GM11168 (cell line): ENCODE results near the gene MGAM2.
"Not testable (repeated sequence)": the region's sequence is repeated elsewhere in the genome, so short reads cannot be mapped to it uniquely, and the experiment has no call there.

Experiments
- in situ Hi-C: fragments of 300-500 bp; cut with MboI; formaldehyde crosslinking; loops from one replicate; pipeline ENCODE4 v1.12.0; 2022; ENCODE audit warnings: low sequenced_read_pairs; ENCODE audit not compliant: unreplicated experiment

The MGAM2 gene

DNA sequence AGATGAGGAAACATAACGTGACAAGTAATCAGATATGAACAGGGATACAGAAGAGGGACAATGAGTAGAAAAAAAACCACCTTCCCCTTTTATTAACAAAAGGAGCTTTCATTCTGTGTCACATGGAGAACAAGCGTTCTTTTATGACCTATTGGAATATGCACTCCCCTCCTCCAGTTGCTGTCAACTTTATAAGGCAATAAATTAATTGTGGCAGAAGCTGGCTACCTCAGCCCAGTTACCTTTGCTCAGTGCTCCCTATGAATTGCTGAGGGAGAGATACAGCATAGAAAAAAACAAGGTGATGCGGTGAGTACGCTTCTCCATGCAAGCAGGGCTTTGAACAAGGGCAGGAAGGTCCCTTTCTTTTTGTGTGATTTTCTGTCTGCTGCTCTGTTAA, at the start of gene MGAM2:
MGAM2 (plus strand) TSS at position 220 of the 400 bp plus-strand sequence. CDS start 5,156 bp downstream, outside the sequence.
- in situ Hi-C loops = no loop called here

DNA sequence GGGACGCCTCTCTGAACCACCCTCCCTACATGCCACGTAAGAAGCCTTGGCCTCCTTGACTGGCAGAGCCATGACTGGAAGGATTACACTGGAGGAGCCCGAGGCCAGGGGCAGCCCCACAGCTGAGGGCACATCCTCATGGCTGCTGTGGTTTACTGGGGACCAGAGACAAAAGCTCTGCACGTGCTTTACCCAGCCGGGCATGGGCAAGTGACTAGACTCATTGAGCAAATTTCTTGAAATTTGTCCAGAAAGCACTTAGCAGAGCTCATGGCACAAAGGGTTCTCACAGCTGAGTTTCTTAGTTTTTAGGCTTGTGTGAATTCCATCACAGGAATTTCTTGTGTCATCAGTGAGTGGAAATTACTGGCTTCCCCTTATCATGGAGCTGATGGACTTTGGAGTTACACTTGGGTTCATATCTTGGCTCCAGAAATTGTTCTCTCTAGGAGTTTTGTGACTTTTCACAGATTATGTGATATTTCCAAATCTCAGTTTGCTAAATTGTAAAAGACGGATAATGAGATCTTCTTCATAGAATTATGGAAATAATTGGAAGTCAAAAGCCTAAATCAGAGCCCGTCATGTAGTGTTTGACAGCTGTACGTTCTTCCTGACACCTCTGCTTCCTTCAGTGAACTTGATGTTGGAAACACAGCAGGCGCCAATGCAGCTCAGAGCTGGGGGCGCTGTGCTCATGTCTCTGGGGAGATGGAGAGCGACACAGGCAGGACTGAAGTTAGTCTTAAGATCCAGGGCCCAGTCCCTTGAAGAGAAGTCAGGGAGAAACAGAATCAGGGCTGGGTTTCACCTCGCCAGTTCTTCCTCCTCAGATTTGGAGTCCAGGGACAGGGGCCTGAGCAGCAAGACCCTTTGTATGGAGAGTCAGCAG, 47.7 kb upstream of the MGAM2 start:
- in situ Hi-C loops = no loop called here

GRCh38 chr7:142066536-142066935, 45.0 kb upstream of the MGAM2 start:
- in situ Hi-C loops = no loop called here

- in situ Hi-C loops = no loop called here
These were observed 33.8 kb upstream of the MGAM2 start for GRCh38 chr7:142077762-142078161.

GRCh38 chr7:142083605-142084004, 27.9 kb upstream of the MGAM2 start:
- in situ Hi-C loops = no loop called here

- in situ Hi-C loops = no loop called here
These were observed 26.1 kb upstream of the MGAM2 start for GRCh38 chr7:142085428-142085827.

DNA sequence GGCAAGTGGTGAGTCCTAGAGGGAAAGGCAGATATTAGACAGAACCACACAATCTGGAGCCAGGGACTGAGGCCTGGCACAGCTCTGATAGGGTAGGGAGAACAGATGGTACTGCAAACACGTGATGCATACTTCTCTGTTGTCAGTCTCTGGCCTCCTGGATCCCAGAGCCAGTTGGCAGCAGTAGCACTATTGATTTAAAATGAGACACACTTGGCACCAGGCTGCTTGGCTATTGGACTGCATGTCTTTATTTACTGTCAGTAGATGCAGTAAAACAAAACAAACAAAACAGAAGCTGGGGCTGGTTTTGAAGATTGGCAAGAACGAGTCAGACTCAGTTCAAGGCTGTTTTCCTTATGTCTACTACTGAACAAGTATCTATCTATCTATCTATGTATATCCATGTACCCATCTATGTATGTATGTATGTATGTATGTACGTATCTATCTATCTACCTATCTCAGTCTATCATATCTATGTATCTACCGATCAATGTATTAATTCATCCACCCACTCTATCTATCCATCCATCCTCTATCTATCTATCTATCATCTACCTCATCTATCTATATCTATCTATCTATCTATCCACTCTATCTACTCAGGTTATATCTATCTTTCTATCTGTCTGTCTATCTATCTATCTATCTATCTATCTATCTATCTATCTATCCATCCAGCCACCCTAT, 23.4 kb upstream of the MGAM2 start:
- in situ Hi-C loops = no loop called here

DNA sequence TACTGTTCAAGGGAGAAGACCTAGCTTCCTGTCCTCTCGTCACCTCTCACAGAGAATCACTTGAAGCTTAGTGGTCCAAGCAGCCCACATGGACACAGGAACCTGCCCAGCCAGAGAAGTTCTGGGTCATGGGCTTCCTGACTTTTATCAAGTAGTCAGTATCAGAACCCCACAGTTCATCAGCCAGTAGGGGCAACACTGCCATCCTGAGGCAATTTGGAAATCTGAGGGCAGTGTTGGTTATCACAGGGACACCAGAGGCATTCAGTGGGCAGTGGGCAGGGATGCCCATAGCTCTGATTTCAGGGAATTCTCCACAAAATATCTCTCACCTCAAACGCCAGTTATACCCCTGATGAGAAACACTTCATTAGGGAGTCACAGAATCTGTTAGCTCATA, 22.5 kb upstream of the MGAM2 start:
- in situ Hi-C loops = no loop called here

DNA sequence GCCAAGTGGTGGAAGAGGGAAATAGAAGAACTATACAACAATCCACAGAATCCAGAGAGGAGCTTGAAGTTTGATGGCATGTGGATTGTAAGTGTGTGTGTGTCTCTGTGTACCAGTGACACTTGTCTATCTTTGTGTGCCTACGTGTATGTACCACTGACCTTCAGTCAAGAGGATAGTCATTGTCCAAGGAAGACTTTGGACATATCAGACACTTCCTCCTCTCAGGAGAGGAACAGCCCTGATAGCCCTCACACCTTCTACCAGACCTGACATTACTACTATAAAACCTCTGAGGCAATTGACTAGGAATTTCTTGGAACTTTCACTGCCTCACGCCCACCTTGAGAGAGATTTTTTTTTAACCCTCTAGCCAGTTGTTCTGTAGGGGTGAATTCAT, 19.6 kb upstream of the MGAM2 start:
- in situ Hi-C loops = no loop called here

DNA sequence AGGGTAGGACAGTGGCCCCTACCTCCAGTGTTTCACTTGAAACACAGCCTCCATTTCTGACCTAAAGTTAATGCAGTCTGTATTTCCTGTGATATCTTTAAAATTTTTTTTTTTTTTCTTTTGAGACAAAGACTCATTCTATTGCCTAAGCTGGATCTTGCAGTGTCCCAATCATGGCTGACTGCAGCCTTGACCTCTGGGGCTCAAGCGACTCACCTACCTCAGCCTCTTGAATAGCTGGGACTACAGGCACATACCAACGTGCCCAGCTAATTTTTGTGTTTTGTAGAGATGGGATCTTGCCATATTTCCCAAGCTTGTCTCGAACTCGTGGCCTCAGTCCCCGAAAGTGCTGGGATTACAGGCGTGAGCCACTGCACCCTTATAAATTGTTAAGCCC, 16.7 kb upstream of the MGAM2 start:
- in situ Hi-C loops = no loop called here

DNA sequence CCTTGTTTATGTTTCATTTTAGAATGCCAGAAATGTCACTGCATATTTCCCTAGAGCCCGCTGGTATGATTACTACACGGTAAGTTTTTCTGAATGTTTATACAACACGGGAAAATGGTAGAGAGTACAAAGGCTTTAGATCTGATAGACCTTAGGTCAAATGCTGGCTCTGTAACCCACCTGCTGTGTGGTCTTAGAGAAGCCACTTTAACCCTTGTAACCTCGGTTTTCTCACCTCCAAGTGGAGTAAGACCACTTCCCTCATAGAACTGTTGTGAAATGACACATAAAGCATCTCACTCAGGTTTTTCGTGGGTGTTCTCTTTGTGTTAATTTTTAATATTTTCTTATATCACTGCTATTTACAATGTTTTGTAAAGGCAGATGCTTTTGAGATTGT, 13.9 kb upstream of the MGAM2 start:
- in situ Hi-C loops = no loop called here

DNA sequence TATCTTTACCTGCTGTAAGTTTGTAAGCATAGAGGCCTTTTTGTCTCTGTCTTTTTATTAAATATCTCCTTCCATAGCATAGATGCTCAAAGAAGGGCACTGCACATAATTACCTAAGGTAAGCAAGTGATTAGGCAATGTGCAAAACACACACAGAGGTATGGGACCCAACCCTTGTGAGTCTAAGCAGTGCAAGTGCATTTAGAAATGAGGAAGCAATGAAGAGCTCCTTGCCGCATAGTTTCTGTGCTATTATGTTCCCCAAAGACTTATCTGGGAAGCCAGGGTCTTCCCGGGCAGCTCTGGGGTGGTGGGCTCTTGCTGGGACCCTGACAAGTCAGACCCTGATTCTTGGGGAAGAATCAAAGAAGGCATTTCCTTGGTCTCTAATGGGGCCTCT, 13.5 kb upstream of the MGAM2 start:
- in situ Hi-C loops = no loop called here

- in situ Hi-C loops = not testable (repeated sequence)
These were observed 12.2 kb upstream of the MGAM2 start for GRCh38 chr7:142099347-142099746.

- in situ Hi-C loops = no loop called here
These were observed 10.9 kb upstream of the MGAM2 start for GRCh38 chr7:142100634-142101033.

DNA sequence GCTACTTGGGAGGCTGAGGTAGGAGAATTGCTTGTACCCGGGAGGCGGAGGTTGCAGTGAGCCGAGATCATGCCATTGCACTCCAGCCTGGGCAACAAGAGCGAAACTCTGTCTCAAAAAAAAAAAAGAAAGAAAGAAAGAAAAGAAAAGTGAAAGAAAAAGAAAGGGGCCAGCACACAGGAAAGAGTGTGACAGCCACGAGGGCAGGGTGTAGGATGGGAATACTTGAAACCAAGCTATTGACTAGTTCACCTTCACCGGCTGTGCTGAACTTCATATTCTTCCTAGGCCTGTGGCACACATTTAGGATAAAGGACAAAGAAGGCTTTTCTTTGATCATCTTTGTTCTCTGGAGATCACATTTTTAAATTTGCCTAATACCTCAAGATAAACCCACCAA, 9.7 kb upstream of the MGAM2 start:
- in situ Hi-C loops = not testable (repeated sequence)

GRCh38 chr7:142104550-142105527, 6.7 kb upstream of the MGAM2 start:
- in situ Hi-C loops = no loop called here

DNA sequence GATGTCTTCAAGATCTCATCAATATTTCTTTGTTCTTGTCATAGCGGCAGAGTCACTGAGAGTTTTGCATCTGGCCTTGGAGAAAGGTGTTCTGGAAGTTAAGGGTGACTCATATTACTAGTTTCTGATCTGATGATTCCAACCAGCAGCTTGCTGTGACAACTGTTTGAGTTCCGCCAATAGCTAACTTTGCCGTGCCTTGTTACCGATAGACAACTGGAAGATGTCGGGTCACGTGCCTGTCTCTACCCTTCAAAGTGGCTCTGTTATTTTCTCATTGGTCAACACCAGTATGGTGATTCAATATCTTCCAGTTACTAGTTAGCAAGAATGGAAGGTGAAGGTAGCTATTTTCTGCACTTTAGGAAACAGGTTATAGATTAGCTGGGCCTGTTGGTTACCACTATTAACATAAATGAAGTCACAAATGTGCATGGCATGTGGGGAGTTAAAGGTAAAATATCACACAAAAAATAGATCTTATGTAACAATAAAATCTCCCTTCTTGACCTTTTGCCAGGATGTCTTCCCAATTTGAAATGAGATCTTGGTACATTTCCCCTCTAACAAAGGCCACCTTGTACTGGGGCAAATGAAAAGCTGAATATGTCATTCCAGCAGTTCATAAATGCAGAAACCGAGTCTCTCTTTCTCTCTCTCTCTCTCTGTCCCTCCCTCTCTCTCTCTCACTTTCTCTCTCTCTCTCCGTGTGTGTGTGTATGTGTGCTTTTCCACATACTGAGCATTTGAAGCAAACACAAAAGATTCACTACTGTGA, 2.6 kb upstream of the MGAM2 start:
- in situ Hi-C loops = no loop called here

DNA sequence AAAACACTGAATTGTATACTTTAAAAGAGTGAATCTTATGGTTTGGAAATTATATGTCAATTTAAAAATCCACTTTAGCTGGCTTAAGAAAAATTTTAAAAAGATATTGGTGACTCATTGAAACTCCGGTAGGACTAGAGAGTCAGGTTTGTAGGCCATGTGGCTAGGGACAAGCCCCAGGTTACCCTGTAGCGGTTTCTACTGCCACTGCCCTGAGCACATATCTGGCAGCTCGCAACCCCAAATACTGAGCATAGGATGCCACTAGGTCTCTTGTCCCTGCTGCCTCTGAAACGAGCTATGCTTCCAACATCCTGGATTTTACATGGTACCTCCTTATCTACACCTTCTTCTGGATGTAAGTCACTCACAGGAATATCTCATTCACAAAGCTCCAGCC, 1.4 kb upstream of the MGAM2 start:
- in situ Hi-C loops = no loop called here

GRCh38 chr7:142110638-142111037, 880 bp upstream of the MGAM2 start:
- in situ Hi-C loops = no loop called here

DNA sequence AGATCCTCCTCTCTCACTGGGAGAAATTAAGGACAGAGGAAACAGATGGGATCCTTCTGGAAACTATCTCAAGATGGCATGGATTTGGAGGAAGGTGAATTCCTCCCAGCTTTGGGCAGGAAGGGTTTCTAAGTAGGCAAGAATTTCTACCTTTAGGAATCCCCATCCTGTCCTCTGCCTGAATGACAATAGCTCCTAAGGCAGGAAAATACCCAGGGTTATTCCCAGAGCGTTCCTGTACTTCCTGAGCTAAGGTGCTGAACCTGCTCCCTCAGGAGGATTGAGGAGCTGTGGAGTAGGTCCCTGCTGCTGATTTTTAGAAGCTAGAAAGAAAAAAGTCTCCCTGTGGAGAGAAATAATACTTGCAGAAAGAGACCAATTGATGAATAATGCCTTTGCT, 568 bp downstream of the MGAM2 start:
- in situ Hi-C loops = no loop called here
